NCI-H446 (cell line): ENCODE data around the gene CDH20.

Experiments used
- DNase-seq, 2 experiments: peaks; one replicate each; lab custom pipeline; 2025; lab: John Stamatoyannopoulos, UW

CDH20 gene

GRCh38 chr18:61575419-61575818, 242.2 kb downstream of the CDH20 start:
- peak in 1 of 2 experiments; percentile 33 for DNase-seq

- no peak for DNase-seq
These were observed 245.6 kb downstream of the CDH20 start for GRCh38 chr18:61578846-61579245.

GRCh38 chr18:61579581-61579980, 246.4 kb downstream of the CDH20 start:
- DNase-seq: no peak

GRCh38 chr18:61580046-61580445, 246.8 kb downstream of the CDH20 start:
- DNase-seq: no peak

GRCh38 chr18:61581578-61582201, 248.5 kb downstream of the CDH20 start:
- peak in 1 of 2 experiments; percentile 70 for DNase-seq

GRCh38 chr18:61582202-61582710, 249.0 kb downstream of the CDH20 start:
- peak in 1 of 2 experiments; percentile 46 for DNase-seq

- no peak for DNase-seq
These were observed 250.3 kb downstream of the CDH20 start for GRCh38 chr18:61583548-61583947.

- DNase-seq: no peak
These were observed 254.6 kb downstream of the CDH20 start for GRCh38 chr18:61587865-61588264.

- DNase-seq: no peak
These were observed 256.0 kb downstream of the CDH20 start for GRCh38 chr18:61589053-61589723.

- DNase-seq: peak in 1 of 2 experiments; percentile 38
These were observed 256.5 kb downstream of the CDH20 start for GRCh38 chr18:61589724-61590065.

GRCh38 chr18:61591253-61591652, 258.0 kb downstream of the CDH20 start:
- DNase-seq: no peak

- DNase-seq: peak; percentile 49 to 61
These were observed 262.5 kb downstream of the CDH20 start for GRCh38 chr18:61595615-61596251.

- no peak for DNase-seq
These were observed 263.1 kb downstream of the CDH20 start for GRCh38 chr18:61596296-61596695.

GRCh38 chr18:61597316-61597715, 264.1 kb downstream of the CDH20 start:
- DNase-seq: no peak

- DNase-seq: no peak
These were observed 267.2 kb downstream of the CDH20 start for GRCh38 chr18:61600422-61600821.

GRCh38 chr18:61602836-61603235, 269.6 kb downstream of the CDH20 start:
- no peak for DNase-seq
